Measurements from ENCODE around the gene STRADA. TPM values are rescaled to one million over a fixed set of nuclear protein-coding genes. Genes with fewer than 3 reads are reported as not detected.

Gene STRADA
- total RNA-seq, 1 donor from 2014 or later = 10.5 TPM

DNA sequence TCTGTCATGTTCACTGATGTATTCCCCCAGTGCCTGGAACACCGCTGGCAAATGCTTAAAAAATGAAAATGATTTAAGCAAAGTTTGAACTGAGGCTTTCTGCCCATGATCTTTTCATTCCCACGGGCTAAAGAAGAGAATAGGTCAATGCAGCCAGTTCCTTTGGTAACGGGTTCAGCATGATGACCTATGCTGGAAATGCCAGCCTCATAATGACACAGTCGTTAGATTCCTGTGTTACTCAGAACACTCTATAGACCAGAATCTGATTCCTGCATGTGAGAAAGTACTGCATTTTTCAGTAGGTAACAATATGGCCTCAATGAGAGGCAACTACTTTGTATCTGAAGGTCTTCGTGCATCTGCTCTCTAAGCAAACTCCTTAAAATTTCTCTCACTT is 22.6 kb downstream of the STRADA start:
- TF ChIP-seq, protein P1, sequence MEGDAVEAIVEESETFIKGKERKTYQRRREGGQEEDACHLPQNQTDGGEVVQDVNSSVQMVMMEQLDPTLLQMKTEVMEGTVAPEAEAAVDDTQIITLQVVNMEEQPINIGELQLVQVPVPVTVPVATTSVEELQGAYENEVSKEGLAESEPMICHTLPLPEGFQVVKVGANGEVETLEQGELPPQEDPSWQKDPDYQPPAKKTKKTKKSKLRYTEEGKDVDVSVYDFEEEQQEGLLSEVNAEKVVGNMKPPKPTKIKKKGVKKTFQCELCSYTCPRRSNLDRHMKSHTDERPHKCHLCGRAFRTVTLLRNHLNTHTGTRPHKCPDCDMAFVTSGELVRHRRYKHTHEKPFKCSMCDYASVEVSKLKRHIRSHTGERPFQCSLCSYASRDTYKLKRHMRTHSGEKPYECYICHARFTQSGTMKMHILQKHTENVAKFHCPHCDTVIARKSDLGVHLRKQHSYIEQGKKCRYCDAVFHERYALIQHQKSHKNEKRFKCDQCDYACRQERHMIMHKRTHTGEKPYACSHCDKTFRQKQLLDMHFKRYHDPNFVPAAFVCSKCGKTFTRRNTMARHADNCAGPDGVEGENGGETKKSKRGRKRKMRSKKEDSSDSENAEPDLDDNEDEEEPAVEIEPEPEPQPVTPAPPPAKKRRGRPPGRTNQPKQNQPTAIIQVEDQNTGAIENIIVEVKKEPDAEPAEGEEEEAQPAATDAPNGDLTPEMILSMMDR (IDR thresholded peaks at IDR 0.05; ENCODE audit: insufficient read depth, low read length, severe bottlenecking) = no peak
- Histone ChIP-seq H3K27me3 (ENCODE audit: control insufficient read depth, insufficient read depth, low read length) (no peaks in the 10 kb centered on the region), H3K4me3 (ENCODE audit: low read depth, low read length) (no peak overlapping the region), H3K36me3 (ENCODE audit: control insufficient read depth, insufficient read depth, low read length) (no peaks in the 10 kb centered on the region)
- FAIRE-seq = no peak
- no peak for DNase-seq (ENCODE audit: low read depth)

DNA sequence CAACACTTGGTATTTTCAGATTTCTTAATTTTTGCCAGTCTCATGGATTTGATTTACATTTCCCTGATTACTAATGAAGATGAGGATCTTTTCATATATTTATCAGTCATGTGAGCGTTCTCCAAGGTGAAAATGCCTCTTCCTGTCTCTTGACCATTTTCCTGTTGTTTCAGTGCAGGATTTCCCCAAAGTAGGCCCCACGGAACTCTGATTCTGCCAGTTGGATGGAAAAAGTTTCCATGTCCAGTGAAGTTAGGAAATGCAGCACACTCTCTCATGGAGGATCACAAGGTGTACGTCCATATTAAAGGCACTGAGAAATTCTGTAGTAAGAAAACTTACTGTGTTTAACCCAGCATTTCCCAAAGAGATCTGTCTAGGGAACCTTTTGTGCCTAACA is 25.2 kb downstream of the STRADA start:
- Histone ChIP-seq H3K27me3 (ENCODE audit: control insufficient read depth, insufficient read depth, low read length) (no peaks in the 10 kb centered on the region), H3K36me3 (ENCODE audit: control insufficient read depth, insufficient read depth, low read length) (no peaks in the 10 kb centered on the region), H3K4me3 (ENCODE audit: low read depth, low read length) (no peak overlapping the region)
- FAIRE-seq (no peak), DNase-seq (ENCODE audit: low read depth) (no peak)
- TF ChIP-seq, protein P1 (IDR thresholded peaks at IDR 0.05; ENCODE audit: insufficient read depth, low read length, severe bottlenecking) = no peak

DNA sequence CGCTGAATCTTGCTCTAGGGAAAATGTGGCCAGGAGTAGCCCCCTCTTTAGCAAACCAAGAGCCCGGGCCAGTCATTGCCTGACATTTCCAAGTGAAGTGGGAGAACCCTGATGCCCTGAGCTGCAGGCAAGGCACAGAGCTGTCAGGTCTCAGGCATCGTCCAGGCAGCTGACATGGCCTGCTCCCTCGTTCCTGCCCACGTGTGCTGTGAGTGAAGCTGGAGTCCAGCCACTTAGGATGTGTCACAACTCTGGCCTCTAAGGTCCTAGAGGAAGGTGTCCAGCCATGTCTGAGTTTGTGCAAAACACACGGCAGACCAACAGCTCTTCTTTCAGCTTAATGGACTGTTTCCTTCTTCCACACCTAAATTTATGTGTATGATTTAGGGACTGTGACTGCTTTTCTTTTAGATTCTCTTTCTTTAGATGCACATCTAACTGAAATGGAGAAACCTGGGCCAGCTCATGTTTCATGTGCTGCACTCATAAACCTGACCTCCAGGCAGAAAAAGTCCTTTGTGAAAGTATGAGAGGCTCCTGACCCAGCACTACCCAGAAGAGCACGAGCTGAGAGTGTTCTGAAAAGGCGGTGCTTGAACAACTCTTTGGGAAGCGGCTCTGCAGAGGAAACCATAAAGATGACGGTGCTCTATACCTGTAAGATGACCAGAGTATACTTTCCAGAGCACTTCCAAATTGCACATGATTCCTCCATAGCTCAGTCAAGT is 26.9 kb downstream of the STRADA start:
- FAIRE-seq = peak; percentile 60
- Histone ChIP-seq H3K36me3 (ENCODE audit: control insufficient read depth, insufficient read depth, low read length) (peaks cover 3% of the 10 kb centered on the region), H3K4me3 (ENCODE audit: low read depth, low read length) (no peak overlapping the region), H3K27me3 (ENCODE audit: control insufficient read depth, insufficient read depth, low read length) (no peaks in the 10 kb centered on the region)
- TF ChIP-seq, protein P1 (IDR thresholded peaks at IDR 0.05; ENCODE audit: insufficient read depth, low read length, severe bottlenecking) = no peak
- no peak for DNase-seq (ENCODE audit: low read depth)

DNA sequence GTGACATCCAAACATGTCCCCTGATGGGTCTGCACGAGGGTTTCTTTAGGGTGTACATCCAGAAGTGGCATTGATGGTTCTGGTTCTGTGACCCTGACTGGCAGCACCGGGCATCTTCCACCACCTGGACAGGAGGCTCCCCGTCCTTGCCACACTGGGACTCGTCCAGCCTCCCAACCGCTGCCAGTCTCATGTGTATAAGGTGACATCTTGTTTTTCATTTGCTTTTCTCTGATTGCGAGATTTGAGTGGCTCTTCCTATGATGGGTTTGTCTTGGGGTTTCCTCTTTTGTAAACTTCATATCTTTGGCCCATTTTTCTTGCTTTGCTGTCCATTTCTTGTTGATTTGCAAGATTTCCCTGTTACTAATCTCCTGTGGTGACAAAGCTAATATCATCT is 32.5 kb downstream of the STRADA start:
- Histone ChIP-seq H3K36me3 (ENCODE audit: control insufficient read depth, insufficient read depth, low read length) (peaks cover 11% of the 10 kb centered on the region), H3K4me3 (ENCODE audit: low read depth, low read length) (no peak overlapping the region), H3K27me3 (ENCODE audit: control insufficient read depth, insufficient read depth, low read length) (no peaks in the 10 kb centered on the region)
- TF ChIP-seq, protein P1 (IDR thresholded peaks at IDR 0.05; ENCODE audit: insufficient read depth, low read length, severe bottlenecking) = no peak
- no peak for DNase-seq (ENCODE audit: low read depth)
- no peak for FAIRE-seq

DNA sequence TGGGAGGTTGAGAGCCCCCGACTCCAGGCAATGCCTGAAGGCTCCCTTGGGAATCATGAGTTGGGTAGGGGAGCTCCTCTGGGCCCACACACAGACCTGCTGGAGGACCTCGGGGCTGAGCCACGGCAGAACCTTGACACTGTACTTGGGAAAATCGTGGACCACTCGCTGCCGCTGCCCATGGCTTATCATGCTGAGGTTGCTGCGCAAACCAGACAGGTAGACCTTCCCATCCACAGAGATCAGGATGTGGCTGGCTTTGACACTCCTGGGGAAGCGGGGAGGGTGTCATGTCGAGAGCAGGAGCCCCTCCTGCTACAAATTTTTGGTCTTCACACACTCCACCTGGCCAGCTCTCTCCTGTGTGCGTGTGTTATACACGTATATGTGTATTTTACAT is 34.4 kb downstream of the STRADA start:
- Histone ChIP-seq H3K27me3 (ENCODE audit: control insufficient read depth, insufficient read depth, low read length) (no peaks in the 10 kb centered on the region), H3K36me3 (ENCODE audit: control insufficient read depth, insufficient read depth, low read length) (peaks cover 11% of the 10 kb centered on the region), H3K4me3 (ENCODE audit: low read depth, low read length) (no peak overlapping the region)
- TF ChIP-seq, protein P1 (IDR thresholded peaks at IDR 0.05; ENCODE audit: insufficient read depth, low read length, severe bottlenecking) = no peak
- DNase-seq (ENCODE audit: low read depth) = no peak
- FAIRE-seq = no peak

All from bronchial epithelial cell (primary cell).